Fibroblast of lung (primary cell): ENCODE results near the gene PDE4D. TPM values are rescaled to one million over a fixed set of nuclear protein-coding genes. Genes with fewer than 3 reads are reported as not detected.

Source experiments
- DNase-seq, 2 donors: peaks; one replicate each; pipeline versions ENCODE4 v3.0.0 to v3.0.0-alpha.2; 2010; ENCODE audit warnings: low read depth in 2 of 2
- H2AFZ ChIP-seq: 2 replicates; pipeline ENCODE4 v1.5.1; 2012; ENCODE audit warnings: low read length, control low read depth, inconsistent platforms
- H3K27ac ChIP-seq: 2 replicates; pipeline ENCODE4 v1.5.1; 2011; ENCODE audit warnings: low read length, control low read depth; ENCODE audit not compliant: insufficient read depth
- H3K27me3 ChIP-seq: 2 replicates; pipeline ENCODE4 v1.5.1; 2011; ENCODE audit warnings: mild to moderate bottlenecking, low read length; ENCODE audit not compliant: control insufficient read depth, insufficient read depth
- H3K36me3 ChIP-seq: 2 replicates; pipeline ENCODE4 v1.5.1; 2011; ENCODE audit warnings: low read length; ENCODE audit not compliant: control insufficient read depth, insufficient read depth
- H3K4me1 ChIP-seq: 2 replicates; pipeline ENCODE4 v1.5.1; 2011; ENCODE audit warnings: low read length; ENCODE audit not compliant: control insufficient read depth, insufficient read depth; ENCODE audit errors: extremely low read depth
- H3K4me2 ChIP-seq: 2 replicates; pipeline ENCODE4 v1.5.1; 2011; ENCODE audit warnings: low read length, control low read depth; ENCODE audit not compliant: insufficient read depth; ENCODE audit errors: extremely low read depth
- H3K4me3 ChIP-seq, 4 experiments: fragments of 200-600 bp in 1 of 4; sonication (generic) in 1 of 4; replicated peaks in 1 of 4; 2 replicates each; pipeline ENCODE4 v1.5.1; 2011 to 2016; ENCODE audit warnings: low read length in 4 of 4, low read depth in 3 of 4, mild to moderate bottlenecking in 3 of 4, control low read depth in 2 of 4, inconsistent platforms in 1 of 4, mixed read lengths in 1 of 4; ENCODE audit not compliant: insufficient read depth in 1 of 4; ENCODE audit errors: control extremely low read depth in 1 of 4
- H3K79me2 ChIP-seq: 2 replicates; pipeline ENCODE4 v1.5.1; 2012; ENCODE audit warnings: mild to moderate bottlenecking, low read length, inconsistent platforms; ENCODE audit not compliant: control insufficient read depth, insufficient read depth
- H3K9ac ChIP-seq: 2 replicates; pipeline ENCODE4 v1.5.1; 2011; ENCODE audit warnings: mild to moderate bottlenecking, low read length, control low read depth; ENCODE audit not compliant: insufficient read depth
- H3K9me3 ChIP-seq: 2 replicates; pipeline ENCODE4 v1.5.1; 2012; ENCODE audit warnings: low read depth, low read length; ENCODE audit not compliant: control insufficient read depth, insufficient read depth
- H4K20me1 ChIP-seq: 2 replicates; pipeline ENCODE4 v1.5.1; 2011; ENCODE audit warnings: low read length; ENCODE audit not compliant: control insufficient read depth, insufficient read depth; ENCODE audit errors: extremely low read depth
- CTCF ChIP-seq, 2 donors: IDR thresholded peaks in 1 of 2; conservative IDR thresholded peaks in 1 of 2; 1 replicate in 1 of 2; 2 replicates in 1 of 2; pipeline ENCODE4 v1.5.1; 2011 to 2012; ENCODE audit warnings: low read length in 2 of 2, control low read depth in 1 of 2, inconsistent platforms in 1 of 2, low read depth in 1 of 2, mild to moderate bottlenecking in 1 of 2
- EZH2 ChIP-seq: IDR thresholded peaks from 2 replicates; pipeline ENCODE4 v1.5.1; 2012; ENCODE audit warnings: low read length, control low read depth, mild to moderate bottlenecking; ENCODE audit errors: missing control alignments
- polyA plus RNA-seq, 2 donors: library from polyadenylated mRNA; depleted of rRNA in 1 of 2; stranded (reverse) in 1 of 2; unstranded in 1 of 2; fragments of >200 nt; gene quantifications; 2 replicates each; pipeline ENCODE4 v1.2.1, GENCODE V29; 2011 to 2012; ENCODE audit warnings: missing spikeins in 1 of 2
- total RNA-seq: library from RNA; depleted of rRNA; stranded (reverse); fragments of >200 nt; gene quantifications from 2 replicates; pipeline ENCODE4 v1.2.1, GENCODE V29; 2014

Gene PDE4D
- total and polyA plus RNA-seq, 2 donors (not counting 1 experiment from before 2014, with no cell fraction given) = 2.1 to 8.3 TPM

- Histone ChIP-seq H3K79me2 (no peaks in the 10 kb centered on the region), H4K20me1 (no peaks in the 10 kb centered on the region), H3K4me2 (no peak overlapping the region), H3K36me3 (no peaks in the 10 kb centered on the region), H2AFZ (no peak overlapping the region), H3K9ac (no peak overlapping the region), H3K27me3 (no peaks in the 10 kb centered on the region), H3K4me3 (no peak overlapping the region), H3K27ac (peak overlapping the region; percentile 26), H3K9me3 (no peaks in the 10 kb centered on the region), H3K4me1 (no peaks in the 10 kb centered on the region)
- no peak for TF ChIP-seq CTCF (conservative IDR thresholded peaks at IDR 0.05 in 1 of 2, IDR thresholded peaks at IDR 0.05 in 1 of 2; ENCODE audit: low read depth in 1 of 2, low read length in 2 of 2)
- no peak for TF ChIP-seq EZH2
- DNase-seq = peak; percentile 93 to 98
These were observed 813.6 kb downstream of the PDE4D start for GRCh38 chr5:59079622-59080620.

GRCh38 chr5:59071755-59072549 lies 821.6 kb downstream of the PDE4D start:
- Histone ChIP-seq H3K27me3 (no peaks in the 10 kb centered on the region), H3K4me3 (no peak overlapping the region), H3K9ac (no peak overlapping the region), H3K27ac (no peak overlapping the region), H4K20me1 (no peaks in the 10 kb centered on the region), H3K79me2 (no peaks in the 10 kb centered on the region), H3K4me1 (peaks cover 7% of the 10 kb centered on the region), H3K36me3 (no peaks in the 10 kb centered on the region), H2AFZ (no peak overlapping the region), H3K9me3 (no peaks in the 10 kb centered on the region), H3K4me2 (no peak overlapping the region)
- DNase-seq = no peak
- TF ChIP-seq EZH2 (no peak), CTCF (conservative IDR thresholded peaks at IDR 0.05 in 1 of 2, IDR thresholded peaks at IDR 0.05 in 1 of 2; ENCODE audit: low read depth in 1 of 2, low read length in 2 of 2) (no peak)

GRCh38 chr5:59069438-59070079 lies 824.0 kb downstream of the PDE4D start:
- no peaks in the 10 kb centered on the region for H3K27me3 ChIP-seq
- peak; percentile 93 to 95 for DNase-seq
- H4K20me1 ChIP-seq = no peaks in the 10 kb centered on the region
- H3K79me2 ChIP-seq = no peaks in the 10 kb centered on the region
- H3K4me3 ChIP-seq = no peak overlapping the region
- no peaks in the 10 kb centered on the region for H3K36me3 ChIP-seq
- H3K9ac ChIP-seq = no peak overlapping the region
- no peak overlapping the region for H3K4me2 ChIP-seq
- TF ChIP-seq CTCF (conservative IDR thresholded peaks at IDR 0.05 in 1 of 2, IDR thresholded peaks at IDR 0.05 in 1 of 2; ENCODE audit: low read depth in 1 of 2, low read length in 2 of 2) (no peak), EZH2 (no peak)
- H3K9me3 ChIP-seq = no peaks in the 10 kb centered on the region
- H3K27ac ChIP-seq = peak overlapping the region; percentile 50
- H3K4me1 ChIP-seq = peaks cover 7% of the 10 kb centered on the region
- no peak overlapping the region for H2AFZ ChIP-seq
